ENCODE data around the gene CEP20. TPM values are rescaled to one million over a fixed set of nuclear protein-coding genes. Genes with fewer than 3 reads are reported as not detected.
"Not testable (repeated sequence)": the region's sequence is repeated elsewhere in the genome, so short reads cannot be mapped to it uniquely, and the experiment has no call there.

The CEP20 gene
- total RNA-seq, 1 experiment from 2014 or later = 85.1 TPM

GRCh38 chr16:15843635-15844279 lies 44.6 kb downstream of the CEP20 start:
- in situ Hi-C loops (cut with HindIII; ENCODE audit: low sequenced_read_pairs) = no loop called here
- no peak for DNase-seq (ENCODE audit: low spot score)

- in situ Hi-C loops (cut with HindIII; ENCODE audit: low sequenced_read_pairs); DNase-seq (ENCODE audit: low spot score): not testable (repeated sequence)
Observed at GRCh38 chr16:15839204-15839603, 49.2 kb downstream of the CEP20 start.

- no peak for DNase-seq (ENCODE audit: low spot score)
- in situ Hi-C loops (cut with HindIII; ENCODE audit: low sequenced_read_pairs) = no loop called here
Observed at GRCh38 chr16:15837761-15838160, 50.6 kb downstream of the CEP20 start.

- in situ Hi-C loops (cut with HindIII; ENCODE audit: low sequenced_read_pairs) = no loop called here
- DNase-seq (ENCODE audit: low spot score) = no peak
Observed at GRCh38 chr16:15836965-15837611, 51.3 kb downstream of the CEP20 start.

DNA sequence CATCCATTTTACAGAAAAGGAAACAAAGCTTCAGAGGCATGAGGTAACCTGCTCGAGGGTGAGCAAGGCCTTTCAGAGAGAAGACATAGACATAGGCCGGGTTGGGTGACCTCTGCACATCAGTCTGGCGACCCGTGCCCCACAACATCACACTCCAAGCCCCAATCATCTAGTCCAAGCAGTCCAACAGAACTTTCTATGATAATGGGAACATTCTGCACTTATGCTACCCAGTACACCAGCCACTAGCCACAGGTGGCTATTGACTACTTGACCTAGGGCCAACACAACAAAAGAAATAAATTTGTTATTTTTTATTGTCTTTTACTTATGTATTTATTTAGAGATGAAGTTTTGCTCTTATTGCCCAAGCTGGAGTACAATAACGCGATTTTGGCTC lies 52.3 kb downstream of the CEP20 start:
- no peak for DNase-seq (ENCODE audit: low spot score)
- in situ Hi-C loops (cut with HindIII; ENCODE audit: low sequenced_read_pairs) = no loop called here

DNA sequence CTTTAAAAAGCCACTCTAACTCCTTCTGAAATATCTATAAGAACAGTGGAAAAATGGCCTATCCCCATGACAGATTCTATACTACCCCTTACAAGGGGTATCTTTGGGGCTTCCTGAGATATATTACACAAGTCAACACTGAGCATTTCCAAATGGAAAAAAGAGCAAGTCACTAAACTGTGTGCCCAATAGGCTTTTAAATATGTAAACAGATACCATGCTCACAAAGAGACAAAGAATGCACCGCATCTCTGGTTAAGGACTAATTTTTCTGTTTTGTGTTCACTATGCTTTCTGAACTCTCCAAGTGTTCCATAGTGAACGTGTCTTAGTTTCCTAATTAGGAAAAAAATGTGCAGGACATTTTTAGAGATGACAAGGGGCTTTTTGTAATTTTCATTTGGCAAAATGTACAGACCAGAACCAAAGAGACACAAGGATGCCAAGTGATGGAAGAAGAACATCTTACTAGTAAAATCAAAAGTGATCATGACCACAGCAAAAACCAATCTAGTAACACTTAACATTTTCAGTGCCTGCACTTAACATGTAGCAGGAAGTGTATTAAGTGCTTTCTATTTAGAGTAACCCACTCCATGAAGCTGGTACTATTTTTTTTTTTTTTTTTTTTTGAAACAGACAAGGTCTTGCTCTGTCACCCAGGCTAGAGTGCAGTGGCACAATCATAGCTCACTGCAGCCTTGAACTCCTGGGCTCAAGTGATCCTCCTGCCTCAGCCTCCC lies 53.1 kb downstream of the CEP20 start:
- in situ Hi-C loops (cut with HindIII; ENCODE audit: low sequenced_read_pairs) = no loop called here
- no peak for DNase-seq (ENCODE audit: low spot score)

- in situ Hi-C loops (cut with HindIII; ENCODE audit: low sequenced_read_pairs) = no loop called here
- DNase-seq (ENCODE audit: low spot score) = no peak
Observed at GRCh38 chr16:15834502-15834901, 53.9 kb downstream of the CEP20 start.

DNA sequence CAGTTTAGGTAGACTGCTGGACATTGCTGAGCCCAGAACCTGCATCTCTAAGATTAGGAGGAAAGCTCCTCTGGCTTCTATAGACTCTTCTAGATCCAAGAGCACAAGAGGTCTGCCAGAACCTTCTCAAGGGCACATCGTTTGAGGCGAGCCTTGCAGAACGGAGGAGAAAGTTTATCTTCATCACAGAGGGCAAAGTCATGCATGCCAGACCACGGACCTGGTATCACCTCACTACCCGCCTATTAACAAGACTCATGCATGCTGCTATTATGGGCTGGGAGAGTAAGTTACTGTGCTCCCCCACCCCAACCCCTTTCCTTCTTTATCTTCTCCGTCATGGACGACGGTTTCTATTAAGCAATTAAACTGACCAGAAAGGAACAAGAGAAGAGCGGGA lies 54.9 kb downstream of the CEP20 start:
- in situ Hi-C loops (cut with HindIII; ENCODE audit: low sequenced_read_pairs) = no loop called here

DNA sequence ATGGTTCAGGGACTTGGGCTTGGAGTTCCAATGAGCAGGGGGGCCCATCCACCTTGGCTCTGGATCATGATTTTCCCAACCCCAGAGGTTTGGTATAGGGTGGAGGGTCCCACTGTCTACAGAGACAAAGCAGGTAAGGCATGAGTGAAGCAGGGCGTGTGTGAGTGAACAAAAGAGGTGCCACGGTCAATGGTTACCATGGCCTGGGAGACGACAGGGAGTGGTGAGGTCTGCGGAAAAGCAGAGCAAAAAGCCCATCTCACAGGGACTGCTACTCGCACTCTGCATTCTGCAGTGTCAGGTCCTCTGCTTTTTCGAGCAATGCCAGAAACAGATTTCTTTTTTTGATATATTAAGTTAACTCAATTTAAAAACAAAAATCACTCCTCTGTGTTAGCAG lies 56.2 kb downstream of the CEP20 start:
- in situ Hi-C loops (cut with HindIII; ENCODE audit: low sequenced_read_pairs) = no loop called here
- no peak for DNase-seq (ENCODE audit: low spot score)

More for the DNA sequence above, 54.9 kb downstream of the CEP20 start:
- no peak for DNase-seq (ENCODE audit: low spot score)

DNA sequence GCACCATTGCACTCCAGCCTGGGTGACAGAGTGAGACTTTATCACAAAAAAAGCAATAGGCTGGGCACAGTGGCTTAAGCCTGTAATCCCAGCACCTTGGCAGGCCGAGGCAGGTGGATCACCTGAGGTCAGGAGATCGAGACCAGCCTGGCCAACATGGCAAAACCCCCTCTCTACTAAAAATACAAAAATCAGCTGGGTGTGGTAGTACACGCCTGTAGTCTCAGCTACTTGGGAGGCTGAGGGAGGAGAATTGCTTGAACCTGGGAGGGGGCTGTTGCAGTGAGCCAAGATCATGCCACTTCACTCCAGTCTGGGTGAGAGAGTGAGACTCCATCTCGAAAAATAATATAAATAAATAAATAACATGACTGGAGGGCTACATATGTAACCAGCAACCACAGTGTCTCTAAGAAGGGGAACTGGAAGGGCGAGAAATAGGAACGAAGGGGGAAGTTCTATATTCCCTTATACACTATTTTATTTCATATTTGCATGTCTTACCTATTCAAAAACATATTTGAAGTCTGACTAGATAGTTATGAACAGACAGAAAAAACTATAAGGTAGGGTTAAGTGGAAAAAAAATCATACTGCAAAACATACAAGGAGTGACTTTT lies 57.5 kb downstream of the CEP20 start:
- in situ Hi-C loops (cut with HindIII; ENCODE audit: low sequenced_read_pairs) = no loop called here
- DNase-seq (ENCODE audit: low spot score) = no peak

GRCh38 chr16:15829460-15829859 lies 58.9 kb downstream of the CEP20 start:
- no peak for DNase-seq (ENCODE audit: low spot score)
- in situ Hi-C loops (cut with HindIII; ENCODE audit: low sequenced_read_pairs) = no loop called here

DNA sequence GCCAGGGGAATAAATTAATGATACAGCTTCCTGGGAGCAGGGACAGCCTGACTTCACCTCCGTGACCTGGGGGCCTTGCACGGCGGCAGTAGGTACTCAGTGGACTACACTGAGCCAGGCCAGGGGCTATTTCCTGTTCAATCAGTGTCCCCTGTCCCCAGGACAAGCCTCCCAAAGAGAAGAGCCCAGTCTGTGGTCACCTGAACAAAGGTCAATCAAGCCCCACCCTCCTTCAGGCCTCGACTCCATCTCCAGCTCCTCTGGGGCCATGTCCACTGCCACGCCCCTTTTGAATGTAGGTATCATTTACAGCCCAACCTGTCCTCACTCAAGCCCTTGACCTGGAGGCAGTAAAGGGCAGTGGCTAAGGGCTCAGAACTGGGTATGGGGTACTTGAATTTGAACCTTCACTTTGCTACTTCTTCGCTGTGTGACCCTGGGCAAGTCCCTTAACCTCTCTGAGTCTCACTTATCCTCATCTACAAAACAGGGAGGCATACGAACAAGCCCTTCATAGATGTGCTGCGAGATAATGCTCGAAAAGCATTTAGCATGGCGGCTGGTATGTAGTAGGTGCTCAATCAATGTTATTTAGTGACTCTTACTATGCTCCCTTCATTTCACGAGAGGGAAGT lies 60.6 kb downstream of the CEP20 start:
- no peak for DNase-seq (ENCODE audit: low spot score)
- in situ Hi-C loops (cut with HindIII; ENCODE audit: low sequenced_read_pairs) = no loop called here

GRCh38 chr16:15827299-15827698 lies 61.1 kb downstream of the CEP20 start:
- in situ Hi-C loops (cut with HindIII; ENCODE audit: low sequenced_read_pairs) = no loop called here

DNA sequence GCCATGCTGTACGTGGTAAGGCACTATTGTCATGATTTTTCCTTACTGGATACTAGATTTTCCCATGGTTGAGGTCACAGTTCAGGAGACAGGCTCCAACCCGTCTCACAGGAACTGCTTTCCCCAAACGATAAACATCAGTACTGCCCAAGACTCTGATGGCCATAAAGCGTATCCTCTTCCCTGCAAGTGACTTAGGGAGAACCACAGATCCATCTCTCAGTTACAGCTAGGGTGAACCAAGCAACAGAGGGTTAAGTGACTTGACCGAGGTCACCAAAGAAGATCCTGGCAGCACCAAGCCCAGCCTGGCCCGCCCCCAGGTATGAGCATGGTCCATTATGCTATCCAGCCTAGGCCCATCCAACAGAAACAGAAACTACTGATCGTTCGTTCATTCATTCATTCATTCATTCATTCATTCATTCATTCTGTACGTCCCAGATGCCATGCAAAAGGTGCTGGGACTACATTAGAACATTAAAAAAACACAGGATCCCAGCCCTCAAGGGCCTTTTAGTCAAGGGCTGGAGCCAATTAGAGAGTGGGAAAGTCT lies 62.6 kb downstream of the CEP20 start:
- in situ Hi-C loops (cut with HindIII; ENCODE audit: low sequenced_read_pairs) = no loop called here
- no peak for DNase-seq (ENCODE audit: low spot score)

More at GRCh38 chr16:15827299-15827698, 61.1 kb downstream of the CEP20 start:
- no peak for DNase-seq (ENCODE audit: low spot score)

DNA sequence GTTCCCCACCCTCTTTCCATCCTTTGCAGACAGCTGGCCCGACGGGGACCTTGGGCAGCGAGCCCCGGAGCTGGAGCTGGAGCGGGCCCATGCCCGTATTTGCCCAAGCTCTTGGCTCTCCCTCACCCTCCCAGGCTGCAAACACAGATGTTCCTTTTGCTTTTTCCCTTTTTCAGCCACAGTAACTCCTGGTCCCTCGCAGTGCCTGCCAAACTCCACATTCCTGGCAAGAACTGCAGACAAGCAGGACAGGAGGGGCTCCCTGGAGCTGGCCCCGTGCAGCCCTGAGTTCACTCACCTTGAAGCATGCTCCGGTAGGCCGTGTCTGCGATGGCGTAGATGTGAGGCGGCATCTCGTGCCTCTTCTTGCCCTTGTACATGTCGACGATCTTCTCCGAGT lies 65.4 kb downstream of the CEP20 start:
- in situ Hi-C loops (cut with HindIII; ENCODE audit: low sequenced_read_pairs) = no loop called here
- DNase-seq (ENCODE audit: low spot score) = no peak

DNA sequence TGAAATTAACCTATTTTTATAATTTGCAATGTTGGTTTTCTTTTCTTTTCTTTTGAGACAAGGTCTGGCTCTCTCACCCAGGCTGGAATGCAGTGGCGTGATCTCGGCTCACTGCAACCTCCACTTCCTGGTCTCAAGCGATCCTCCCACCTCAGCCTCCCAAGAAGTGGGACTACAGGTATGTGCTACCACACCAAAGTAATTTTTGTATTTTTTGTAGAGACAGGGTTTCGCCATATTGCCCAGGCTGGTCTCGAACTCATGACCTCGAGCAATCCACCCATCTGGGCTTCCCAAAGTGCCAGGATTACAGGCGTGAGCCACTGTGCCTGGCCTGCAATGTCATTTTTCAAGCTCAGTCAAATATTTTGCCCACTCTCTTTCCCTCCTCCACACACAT lies 67.6 kb downstream of the CEP20 start:
- no peak for DNase-seq (ENCODE audit: low spot score)
- in situ Hi-C loops (cut with HindIII; ENCODE audit: low sequenced_read_pairs) = no loop called here

DNA sequence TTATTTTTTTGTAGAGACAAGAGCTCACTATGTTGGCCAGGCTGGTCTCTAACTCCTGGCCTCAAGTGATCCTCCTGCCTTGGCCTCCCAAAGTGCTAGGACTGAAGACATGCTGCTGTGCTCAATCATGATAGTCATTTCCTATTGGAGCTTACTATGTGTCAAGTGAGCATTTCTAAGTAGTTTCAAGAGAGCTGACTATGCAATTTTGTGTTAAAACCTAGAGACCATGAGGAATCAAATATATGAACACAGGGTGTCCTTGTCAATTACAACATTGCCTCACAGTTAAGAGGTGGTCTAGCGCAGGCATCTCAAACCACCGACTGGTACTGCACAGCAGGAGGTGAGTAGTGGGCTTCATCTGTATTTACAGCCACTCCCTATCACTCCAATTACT lies 69.4 kb downstream of the CEP20 start:
- no peak for DNase-seq (ENCODE audit: low spot score)
- in situ Hi-C loops (cut with HindIII; ENCODE audit: low sequenced_read_pairs) = no loop called here

DNA sequence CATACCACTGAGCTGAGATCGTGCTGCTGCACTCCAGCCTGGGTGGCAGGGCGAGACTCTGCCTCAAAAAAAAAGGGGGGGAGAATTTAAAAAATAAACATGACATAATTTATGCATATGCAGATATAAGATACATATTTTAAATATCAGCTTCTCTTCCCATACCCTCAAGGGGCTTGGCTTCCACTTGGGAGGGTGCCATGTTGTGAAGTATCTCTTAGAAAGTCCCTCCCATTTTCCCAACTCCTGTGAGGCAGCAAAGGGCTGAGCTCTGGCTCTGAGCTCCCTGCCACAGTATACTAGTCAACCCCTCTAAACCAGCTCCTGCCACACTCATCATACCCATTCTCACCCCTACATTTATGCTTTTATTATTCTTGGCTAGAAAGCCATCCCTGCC lies 71.0 kb downstream of the CEP20 start:
- no peak for DNase-seq (ENCODE audit: low spot score)
- in situ Hi-C loops (cut with HindIII; ENCODE audit: low sequenced_read_pairs) = no loop called here

DNA sequence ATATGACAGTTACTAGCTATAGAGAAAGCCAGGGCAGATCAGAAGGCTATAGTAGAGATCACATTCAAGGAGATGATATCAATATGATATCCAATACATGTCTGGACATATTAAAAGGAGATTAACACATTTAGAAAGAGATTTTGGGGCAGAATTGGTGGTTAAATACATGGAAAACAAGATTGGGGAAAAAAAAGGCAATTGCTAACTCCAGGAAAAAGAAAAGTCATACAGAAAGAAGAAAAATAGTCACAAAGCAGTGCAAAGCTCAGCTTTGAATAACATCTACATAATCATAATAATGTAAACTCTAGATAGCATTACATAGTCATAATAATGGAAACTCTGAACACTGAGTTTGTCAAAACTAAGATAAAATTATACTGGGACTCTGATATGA lies 72.2 kb downstream of the CEP20 start:
- no peak for DNase-seq (ENCODE audit: low spot score)
- in situ Hi-C loops (cut with HindIII; ENCODE audit: low sequenced_read_pairs) = no loop called here
